ENCODE data around the gene ATP23.

The ATP23 gene

GRCh38 chr12:57984629-57985151, 43.3 kb downstream of the ATP23 start:
- no peaks in the 10 kb centered on the region for H3K36me3 ChIP-seq (ENCODE audit: control insufficient read depth, insufficient read depth, low read length)
- H3K4me3 ChIP-seq (ENCODE audit: low read depth, low read length) = no peak overlapping the region
- H3K9ac ChIP-seq (ENCODE audit: low read depth, low read length) = no peak overlapping the region
- no peaks in the 10 kb centered on the region for H3K27me3 ChIP-seq (ENCODE audit: control insufficient read depth, insufficient read depth, low read length)
- no peaks in the 10 kb centered on the region for H3K4me1 ChIP-seq (ENCODE audit: control insufficient read depth, insufficient read depth, low read length)
- H3K27ac ChIP-seq (ENCODE audit: low read depth, low read length) = no peak overlapping the region
- H3K9me3 ChIP-seq (ENCODE audit: control insufficient read depth, insufficient read depth, low read length) = no peaks in the 10 kb centered on the region

- Histone ChIP-seq H3K4me3 (ENCODE audit: low read depth, low read length) (no peak overlapping the region), H3K36me3 (ENCODE audit: control insufficient read depth, insufficient read depth, low read length) (no peaks in the 10 kb centered on the region), H3K27ac (ENCODE audit: low read depth, low read length) (no peak overlapping the region), H3K27me3 (ENCODE audit: control insufficient read depth, insufficient read depth, low read length) (no peaks in the 10 kb centered on the region), H3K9me3 (ENCODE audit: control insufficient read depth, insufficient read depth, low read length) (no peaks in the 10 kb centered on the region), H3K9ac (ENCODE audit: low read depth, low read length) (no peak overlapping the region), H3K4me1 (ENCODE audit: control insufficient read depth, insufficient read depth, low read length) (no peaks in the 10 kb centered on the region)
Observed at GRCh38 chr12:57985685-57986084, 44.3 kb downstream of the ATP23 start.

- Histone ChIP-seq H3K4me1 (ENCODE audit: control insufficient read depth, insufficient read depth, low read length) (no peaks in the 10 kb centered on the region), H3K27me3 (ENCODE audit: control insufficient read depth, insufficient read depth, low read length) (no peaks in the 10 kb centered on the region), H3K9me3 (ENCODE audit: control insufficient read depth, insufficient read depth, low read length) (no peaks in the 10 kb centered on the region), H3K27ac (ENCODE audit: low read depth, low read length) (no peak overlapping the region), H3K4me3 (ENCODE audit: low read depth, low read length) (no peak overlapping the region), H3K9ac (ENCODE audit: low read depth, low read length) (no peak overlapping the region), H3K36me3 (ENCODE audit: control insufficient read depth, insufficient read depth, low read length) (no peaks in the 10 kb centered on the region)
Observed at GRCh38 chr12:57989838-57990237, 48.5 kb downstream of the ATP23 start.

GRCh38 chr12:57990241-57990883, 49.0 kb downstream of the ATP23 start:
- H3K36me3 ChIP-seq (ENCODE audit: control insufficient read depth, insufficient read depth, low read length) = no peaks in the 10 kb centered on the region
- no peak overlapping the region for H3K4me3 ChIP-seq (ENCODE audit: low read depth, low read length)
- no peaks in the 10 kb centered on the region for H3K4me1 ChIP-seq (ENCODE audit: control insufficient read depth, insufficient read depth, low read length)
- H3K9ac ChIP-seq (ENCODE audit: low read depth, low read length) = no peak overlapping the region
- no peaks in the 10 kb centered on the region for H3K9me3 ChIP-seq (ENCODE audit: control insufficient read depth, insufficient read depth, low read length)
- no peak overlapping the region for H3K27ac ChIP-seq (ENCODE audit: low read depth, low read length)
- H3K27me3 ChIP-seq (ENCODE audit: control insufficient read depth, insufficient read depth, low read length) = no peaks in the 10 kb centered on the region

GRCh38 chr12:57992001-57992400, 50.6 kb downstream of the ATP23 start:
- no peak overlapping the region for H3K9ac ChIP-seq (ENCODE audit: low read depth, low read length)
- no peaks in the 10 kb centered on the region for H3K4me1 ChIP-seq (ENCODE audit: control insufficient read depth, insufficient read depth, low read length)
- H3K4me3 ChIP-seq (ENCODE audit: low read depth, low read length) = no peak overlapping the region
- no peaks in the 10 kb centered on the region for H3K27me3 ChIP-seq (ENCODE audit: control insufficient read depth, insufficient read depth, low read length)
- H3K36me3 ChIP-seq (ENCODE audit: control insufficient read depth, insufficient read depth, low read length) = no peaks in the 10 kb centered on the region
- H3K9me3 ChIP-seq (ENCODE audit: control insufficient read depth, insufficient read depth, low read length) = peaks cover 8% of the 10 kb centered on the region
- no peak overlapping the region for H3K27ac ChIP-seq (ENCODE audit: low read depth, low read length)

DNA sequence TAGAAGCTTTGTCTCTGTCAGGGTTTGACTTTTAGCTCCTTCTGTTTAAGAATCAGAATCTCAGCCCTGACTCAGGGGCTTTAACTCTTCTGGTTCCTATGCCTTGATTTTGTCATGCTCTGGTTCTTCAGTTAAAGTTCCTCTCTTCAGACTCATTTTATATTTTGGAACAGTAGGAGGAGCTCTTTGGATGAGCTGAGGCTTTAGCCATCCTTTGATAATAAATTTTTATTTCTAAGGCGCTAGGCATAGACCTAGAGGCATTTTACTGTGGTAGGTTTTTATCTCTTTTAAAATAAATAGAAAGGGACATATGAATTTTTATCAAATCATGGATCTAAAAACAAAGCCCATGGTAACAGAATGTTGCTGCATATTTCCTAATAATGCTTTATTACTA, 51.7 kb downstream of the ATP23 start:
- H3K27ac ChIP-seq (ENCODE audit: low read depth, low read length) = no peak overlapping the region
- H3K36me3 ChIP-seq (ENCODE audit: control insufficient read depth, insufficient read depth, low read length) = no peaks in the 10 kb centered on the region
- H3K4me1 ChIP-seq (ENCODE audit: control insufficient read depth, insufficient read depth, low read length) = no peaks in the 10 kb centered on the region
- no peak overlapping the region for H3K9ac ChIP-seq (ENCODE audit: low read depth, low read length)
- peaks cover 14% of the 10 kb centered on the region for H3K9me3 ChIP-seq (ENCODE audit: control insufficient read depth, insufficient read depth, low read length)
- no peaks in the 10 kb centered on the region for H3K27me3 ChIP-seq (ENCODE audit: control insufficient read depth, insufficient read depth, low read length)
- H3K4me3 ChIP-seq (ENCODE audit: low read depth, low read length) = no peak overlapping the region

GRCh38 chr12:57993834-57994233, 52.5 kb downstream of the ATP23 start:
- H3K4me3 ChIP-seq (ENCODE audit: low read depth, low read length) = no peak overlapping the region
- H3K9me3 ChIP-seq (ENCODE audit: control insufficient read depth, insufficient read depth, low read length) = peaks cover 17% of the 10 kb centered on the region
- no peaks in the 10 kb centered on the region for H3K36me3 ChIP-seq (ENCODE audit: control insufficient read depth, insufficient read depth, low read length)
- H3K27me3 ChIP-seq (ENCODE audit: control insufficient read depth, insufficient read depth, low read length) = no peaks in the 10 kb centered on the region
- H3K4me1 ChIP-seq (ENCODE audit: control insufficient read depth, insufficient read depth, low read length) = no peaks in the 10 kb centered on the region
- no peak overlapping the region for H3K27ac ChIP-seq (ENCODE audit: low read depth, low read length)
- H3K9ac ChIP-seq (ENCODE audit: low read depth, low read length) = no peak overlapping the region

GRCh38 chr12:57996520-57996919, 55.2 kb downstream of the ATP23 start:
- H3K36me3 ChIP-seq (ENCODE audit: control insufficient read depth, insufficient read depth, low read length) = no peaks in the 10 kb centered on the region
- H3K9me3 ChIP-seq (ENCODE audit: control insufficient read depth, insufficient read depth, low read length) = peaks cover 34% of the 10 kb centered on the region
- no peak overlapping the region for H3K9ac ChIP-seq (ENCODE audit: low read depth, low read length)
- no peak overlapping the region for H3K27ac ChIP-seq (ENCODE audit: low read depth, low read length)
- H3K4me1 ChIP-seq (ENCODE audit: control insufficient read depth, insufficient read depth, low read length) = no peaks in the 10 kb centered on the region
- no peaks in the 10 kb centered on the region for H3K27me3 ChIP-seq (ENCODE audit: control insufficient read depth, insufficient read depth, low read length)
- H3K4me3 ChIP-seq (ENCODE audit: low read depth, low read length) = no peak overlapping the region

DNA sequence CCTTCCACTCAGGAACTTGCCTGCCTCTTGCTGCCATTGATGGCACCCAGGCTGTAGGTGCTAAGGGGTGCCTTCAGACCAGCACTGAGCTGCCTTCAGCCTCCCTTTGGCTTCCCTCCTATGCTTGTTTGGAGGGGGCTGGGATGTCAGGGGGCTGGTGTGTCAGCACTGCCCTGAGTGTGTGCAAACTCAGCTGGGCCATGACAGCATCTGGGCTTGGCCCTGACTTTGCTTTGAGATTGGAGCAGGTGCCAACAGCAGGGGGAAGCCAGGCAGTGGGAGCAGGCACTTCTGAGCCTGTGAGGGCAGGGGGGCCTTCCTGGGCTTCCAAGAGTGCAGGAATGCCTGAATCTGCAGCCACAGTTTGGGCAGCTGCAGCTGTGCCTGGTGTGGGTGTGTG, 56.9 kb downstream of the ATP23 start:
- no peaks in the 10 kb centered on the region for H3K36me3 ChIP-seq (ENCODE audit: control insufficient read depth, insufficient read depth, low read length)
- H3K27ac ChIP-seq (ENCODE audit: low read depth, low read length) = no peak overlapping the region
- no peaks in the 10 kb centered on the region for H3K27me3 ChIP-seq (ENCODE audit: control insufficient read depth, insufficient read depth, low read length)
- no peak overlapping the region for H3K9ac ChIP-seq (ENCODE audit: low read depth, low read length)
- peaks cover 37% of the 10 kb centered on the region for H3K9me3 ChIP-seq (ENCODE audit: control insufficient read depth, insufficient read depth, low read length)
- no peak overlapping the region for H3K4me3 ChIP-seq (ENCODE audit: low read depth, low read length)
- no peaks in the 10 kb centered on the region for H3K4me1 ChIP-seq (ENCODE audit: control insufficient read depth, insufficient read depth, low read length)

DNA sequence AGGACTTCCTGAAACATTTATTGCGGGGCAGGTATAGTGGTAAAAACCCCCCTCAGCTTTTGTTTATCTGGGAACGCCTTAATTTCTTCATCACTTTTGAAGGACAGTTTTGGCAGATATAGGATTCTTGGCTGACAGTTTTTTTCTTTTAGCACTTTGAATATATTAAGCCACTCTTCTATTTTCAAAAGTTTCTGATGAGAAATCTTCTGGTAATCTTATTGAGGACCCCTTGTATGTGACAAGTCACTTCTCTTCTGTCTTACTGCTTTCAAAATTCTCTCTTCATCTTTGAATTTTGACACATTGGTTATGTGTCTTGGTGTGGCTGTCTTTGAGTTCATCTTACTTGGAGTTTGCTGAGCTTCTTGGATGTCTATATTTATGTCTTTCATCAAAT, 59.1 kb downstream of the ATP23 start:
- no peak overlapping the region for H3K9ac ChIP-seq (ENCODE audit: low read depth, low read length)
- no peak overlapping the region for H3K4me3 ChIP-seq (ENCODE audit: low read depth, low read length)
- H3K27me3 ChIP-seq (ENCODE audit: control insufficient read depth, insufficient read depth, low read length) = no peaks in the 10 kb centered on the region
- H3K36me3 ChIP-seq (ENCODE audit: control insufficient read depth, insufficient read depth, low read length) = no peaks in the 10 kb centered on the region
- H3K27ac ChIP-seq (ENCODE audit: low read depth, low read length) = no peak overlapping the region
- H3K4me1 ChIP-seq (ENCODE audit: control insufficient read depth, insufficient read depth, low read length) = no peaks in the 10 kb centered on the region
- H3K9me3 ChIP-seq (ENCODE audit: control insufficient read depth, insufficient read depth, low read length) = peaks cover 37% of the 10 kb centered on the region

- no peak overlapping the region for H3K27ac ChIP-seq (ENCODE audit: low read depth, low read length)
- H3K36me3 ChIP-seq (ENCODE audit: control insufficient read depth, insufficient read depth, low read length) = no peaks in the 10 kb centered on the region
- no peak overlapping the region for H3K4me3 ChIP-seq (ENCODE audit: low read depth, low read length)
- H3K9ac ChIP-seq (ENCODE audit: low read depth, low read length) = no peak overlapping the region
- H3K27me3 ChIP-seq (ENCODE audit: control insufficient read depth, insufficient read depth, low read length) = no peaks in the 10 kb centered on the region
- no peaks in the 10 kb centered on the region for H3K4me1 ChIP-seq (ENCODE audit: control insufficient read depth, insufficient read depth, low read length)
- no peaks in the 10 kb centered on the region for H3K9me3 ChIP-seq (ENCODE audit: control insufficient read depth, insufficient read depth, low read length)
Observed at GRCh38 chr12:58007875-58008274, 66.5 kb downstream of the ATP23 start.
